Psoas muscle (tissue), 8 donors: ENCODE data around the gene QKI. TPM values are rescaled to one million over a fixed set of nuclear protein-coding genes. Genes with fewer than 3 reads are reported as not detected.
"Not testable (repeated sequence)": the region's sequence is repeated elsewhere in the genome, so short reads cannot be mapped to it uniquely, and the experiment has no call there.

Experiments
- ATAC-seq, 4 donors: fragments of 200-7000 bp; cut with Tn5 transposase; one replicate each; pipeline ENCODE4 v1.9.1; 2020; ENCODE audit warnings: moderate library complexity in 3 of 4, mild to moderate bottlenecking in 2 of 4
- DNase-seq, 2 donors: peaks; one replicate each; pipeline ENCODE4 v3.0.0-alpha.2; 2020
- H3K27ac ChIP-seq: fragments of 200-600 bp; one replicate; pipeline ENCODE4 v1.8.0; 2022
- H3K27me3 ChIP-seq, 3 donors: fragments of 200-600 bp in 1 of 3; one replicate each; pipeline versions ENCODE4 v1.6.1 to v1.8.0; 2013 to 2022; ENCODE audit warnings: low read length in 2 of 3, mild to moderate bottlenecking in 2 of 3, moderate library complexity in 1 of 3; ENCODE audit not compliant: insufficient read depth in 3 of 3
- H3K36me3 ChIP-seq, 2 donors: fragments of 200-600 bp in 1 of 2; one replicate each; pipeline versions ENCODE4 v1.6.1 to v1.8.0; 2013 to 2022; ENCODE audit warnings: low read depth in 1 of 2, mild to moderate bottlenecking in 1 of 2, moderate library complexity in 1 of 2; ENCODE audit not compliant: insufficient read depth in 1 of 2
- H3K4me1 ChIP-seq: fragments of 200-600 bp; one replicate; pipeline ENCODE4 v1.8.0; 2022
- H3K4me3 ChIP-seq: fragments of 200-600 bp; one replicate; pipeline ENCODE4 v1.8.0; 2022; ENCODE audit warnings: mild to moderate bottlenecking
- H3K9me3 ChIP-seq: fragments of 200-600 bp; one replicate; pipeline ENCODE4 v1.8.0; 2022
- CTCF ChIP-seq: fragments of 200-600 bp; IDR thresholded peaks from one replicate; pipeline ENCODE4 v1.8.0; 2022; ENCODE audit warnings: antibody characterized with exemption
- WGBS, 3 donors: extraction: QIAGEN DNeasy Blood & Tissue Kit; methylation state at CpG; one replicate each; pipeline versions ENCODE4 v1.1.6 to v1.1.7; 2013; 5-methylcytosine and 5-hydroxymethylcytosine counted together
- intact Hi-C, 2 donors: fragments of 100-400 bp; cut with DNase I; formaldehyde crosslinking; loops; one replicate each; pipeline versions ENCODE4 v1.11.0 to v1.14.2; 2022
- polyA plus RNA-seq, 3 donors: library from polyadenylated mRNA; stranded (reverse); fragments of 200-250 nt; gene quantifications; one replicate each; pipeline ENCODE4 v1.2.3, GENCODE V29; 2013
- total RNA-seq, 4 donors: library from RNA; stranded (reverse); fragmentation: NEBNext Ultra II Directional in 2 of 4; extraction: Animal tissue kit (Norgen Biotek cat#: 25700) in 2 of 4; gene quantifications; one replicate each; pipeline versions ENCODE4 v1.2.1 to v1.2.4, GENCODE V29; 2021 to 2023
- donor health status: healthy with polysubstance abuse.
- donor health status: DM: no; HTN: no; CAD: no; lungs with moderate emphysema.
- donor health status: Bipolar disorder and iron deficiency.
- donor health status: healthy.
- donor health status: DM: yes; HTN: yes; CAD: no.
- donor health status: DM: no; HTN: no; CAD: no.
- donor health status: DM: no; HTN: no; CAD: no.
- donor health status: DM: yes; HTN: yes; CAD: no.

The QKI gene
- total and polyA plus RNA-seq, 7 donors = 62.0 to 421 (median 275) TPM

DNA sequence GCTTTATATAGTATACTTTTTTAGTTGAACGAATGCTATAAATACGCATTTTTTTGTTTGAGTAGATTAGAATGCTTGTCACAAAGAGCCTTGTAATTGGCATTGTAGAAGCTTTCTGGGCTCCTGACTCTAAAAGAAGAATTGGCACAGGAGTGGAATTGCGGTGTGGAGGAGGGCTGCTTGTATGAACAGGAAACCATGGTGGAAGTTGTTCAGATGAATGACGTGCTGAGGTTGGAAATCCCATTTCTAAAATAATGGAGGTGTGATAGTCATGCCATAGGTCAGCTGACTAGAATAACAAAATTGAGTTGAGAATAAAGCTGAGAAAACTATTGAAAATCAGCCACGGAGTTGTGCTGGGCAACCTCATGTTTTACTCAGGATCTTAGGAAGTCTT, 174.9 kb downstream of the QKI start:
- Histone ChIP-seq H3K9me3 (peaks cover 39% of the 10 kb centered on the region), H3K27ac (no peak overlapping the region), H3K4me3 (no peak overlapping the region), H3K27me3 (no peaks in the 10 kb centered on the region), H3K4me1 (peaks cover 37% of the 10 kb centered on the region), H3K36me3 (no peaks in the 10 kb centered on the region)
- ATAC-seq (no peak), DNase-seq (no peak)
- 52 to 74% (median 59%) methylated on average over 5 of the region's 5 CpGs for WGBS, 3 donors
- TF ChIP-seq CTCF = no peak
- intact Hi-C loops = loop anchor here (5.0 to 10.0 kb wide), 3 partner anchors 118 to 368 kb away; no protein-coding TSS in a partner anchor

- Histone ChIP-seq H3K4me1 (peaks cover 31% of the 10 kb centered on the region), H3K9me3 (peaks cover 39% of the 10 kb centered on the region)
- H3K27ac ChIP-seq, H3K36me3 ChIP-seq, H3K27me3 ChIP-seq, intact Hi-C loops, H3K4me3 ChIP-seq, ATAC-seq, DNase-seq: not testable (repeated sequence)
- 93 to 98% (median 94%) methylated on average over 9 of the region's 9 CpGs for WGBS, 3 donors
These were observed 175.6 kb downstream of the QKI start for GRCh38 chr6:163590132-163590531.

GRCh38 chr6:163592872-163593271, 178.4 kb downstream of the QKI start:
- H3K9me3 ChIP-seq = peaks cover 39% of the 10 kb centered on the region
- intact Hi-C loops = no loop called here
- no peak for TF ChIP-seq CTCF
- no peaks in the 10 kb centered on the region for H3K36me3 ChIP-seq
- H3K27ac ChIP-seq = no peak overlapping the region
- no peak for DNase-seq
- no peaks in the 10 kb centered on the region for H3K27me3 ChIP-seq
- peaks cover 6% of the 10 kb centered on the region for H3K4me1 ChIP-seq
- WGBS, 3 donors = 90 to 99% (median 98%) methylated on average over 3 of the region's 3 CpGs
- ATAC-seq = no peak
- no peak overlapping the region for H3K4me3 ChIP-seq

GRCh38 chr6:163596174-163596573, 181.7 kb downstream of the QKI start:
- TF ChIP-seq CTCF = no peak
- ATAC-seq (no peak), DNase-seq (no peak)
- H3K27ac ChIP-seq = no peak overlapping the region
- no peak overlapping the region for H3K4me3 ChIP-seq
- H3K27me3 ChIP-seq = no peaks in the 10 kb centered on the region
- intact Hi-C loops = no loop called here
- no peaks in the 10 kb centered on the region for H3K36me3 ChIP-seq
- no peaks in the 10 kb centered on the region for H3K4me1 ChIP-seq
- 94 to 98% (median 96%) methylated on average over 2 of the region's 2 CpGs for WGBS, 3 donors
- peaks cover 22% of the 10 kb centered on the region for H3K9me3 ChIP-seq

DNA sequence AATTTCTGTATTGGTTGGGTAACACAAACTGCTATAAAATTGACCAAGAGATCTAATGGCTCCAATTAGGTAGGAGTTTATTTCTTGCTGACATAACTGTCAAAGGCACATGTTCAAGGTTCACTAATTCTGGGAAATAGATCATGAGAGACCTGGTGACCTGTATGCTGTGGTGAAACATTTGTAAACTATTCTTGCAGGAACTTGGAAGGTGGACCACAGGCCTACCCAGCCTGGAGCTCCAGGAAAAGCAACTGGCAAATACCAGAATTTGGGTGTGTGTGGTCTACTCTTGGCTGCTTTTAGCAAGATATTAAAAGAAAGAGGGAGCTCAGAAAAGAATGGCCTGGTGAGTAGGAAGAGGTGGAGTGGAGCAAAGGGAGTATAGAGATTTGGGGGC, 184.6 kb downstream of the QKI start:
- Histone ChIP-seq H3K4me1 (no peaks in the 10 kb centered on the region), H3K27me3 (no peaks in the 10 kb centered on the region), H3K4me3 (no peak overlapping the region), H3K9me3 (no peaks in the 10 kb centered on the region), H3K27ac (no peak overlapping the region), H3K36me3 (no peaks in the 10 kb centered on the region)
- no peak for TF ChIP-seq CTCF
- ATAC-seq (peak in 1 of 4 donors; percentile 23), DNase-seq (no peak)
- intact Hi-C loops = no loop called here
